Smooth muscle cell (in vitro differentiated cells): ENCODE results near the gene BSPRY. TPM values are rescaled to one million over a fixed set of nuclear protein-coding genes. Genes with fewer than 3 reads are reported as not detected.

Experiments used
- DNase-seq: peaks from one replicate; lab custom pipeline; 2025; ENCODE audit not compliant: unreplicated experiment; lab: John Stamatoyannopoulos, UW
- H2AFZ ChIP-seq: fragments of 200-600 bp; sonication (generic); 2 replicates; pipeline ENCODE4 v1.6.0; 2016; ENCODE audit warnings: antibody characterized with exemption, low read depth, mild to moderate bottlenecking
- H3F3A ChIP-seq: fragments of 200-600 bp; sonication (generic); 2 replicates; pipeline ENCODE4 v1.6.0; 2017; ENCODE audit warnings: antibody characterized with exemption, low read depth
- H3K27ac ChIP-seq: fragments of 200-600 bp; sonication (generic); 2 replicates; pipeline ENCODE4 v1.5.1; 2016; ENCODE audit warnings: low read depth, mild to moderate bottlenecking
- H3K27me3 ChIP-seq: fragments of 200-600 bp; sonication (generic); 2 replicates; pipeline ENCODE4 v1.6.1; 2016; ENCODE audit warnings: low read depth, mild to moderate bottlenecking
- H3K36me3 ChIP-seq: fragments of 200-600 bp; sonication (generic); 2 replicates; pipeline ENCODE4 v1.5.1; 2016; ENCODE audit warnings: low read depth
- H3K4me1 ChIP-seq: fragments of 200-600 bp; sonication (generic); 2 replicates; pipeline ENCODE4 v1.5.1; 2016; ENCODE audit warnings: low read depth
- H3K4me2 ChIP-seq: fragments of 200-600 bp; sonication (generic); 2 replicates; pipeline ENCODE4 v1.6.0; 2016; ENCODE audit warnings: mild to moderate bottlenecking
- H3K4me3 ChIP-seq: fragments of 200-600 bp; sonication (generic); 2 replicates; pipeline ENCODE4 v1.5.1; 2016; ENCODE audit warnings: mild to moderate bottlenecking
- H3K79me2 ChIP-seq: fragments of 200-600 bp; sonication (generic); 2 replicates; pipeline ENCODE4 v1.6.0; 2016; ENCODE audit warnings: low read depth, mild to moderate bottlenecking
- H3K9ac ChIP-seq: fragments of 200-600 bp; sonication (generic); 2 replicates; pipeline ENCODE4 v1.6.0; 2016; ENCODE audit warnings: low read depth
- H3K9me3 ChIP-seq: fragments of 200-600 bp; sonication (generic); replicated peaks from 2 replicates; pipeline ENCODE4 v1.5.1; 2016; ENCODE audit warnings: low read depth
- H4K20me1 ChIP-seq: fragments of 200-600 bp; sonication (generic); 2 replicates; pipeline ENCODE4 v1.6.0; 2016; ENCODE audit warnings: low read depth
- WGBS: methylation state at CpG from one replicate; pipeline ENCODE4 v1.1.7; 2016; ENCODE audit warnings: low lambda C conversion rate; 5-methylcytosine and 5-hydroxymethylcytosine counted together
- polyA plus RNA-seq: library from polyadenylated mRNA; unstranded; fragments of >200 nt; fragmentation: Nextera tagmentation; extraction: Ambion mirVana; gene quantifications from 2 replicates; pipeline ENCODE4 v1.2.1, GENCODE V29; 2016
- total RNA-seq: library from RNA; depleted of rRNA; stranded (reverse); fragments of >200 nt; gene quantifications from 2 replicates; pipeline ENCODE4 v1.2.3, GENCODE V29; 2014
- TF ChIP-seq, protein P1 (sequence below): fragments of 200-600 bp; sonication (generic); IDR thresholded peaks from 2 replicates; pipeline ENCODE4 v1.5.1; 2017; ENCODE audit warnings: borderline replicate concordance, mild to moderate bottlenecking, antibody characterized with exemption; ENCODE audit not compliant: insufficient read depth, poor library complexity, severe bottlenecking

The BSPRY gene
- total and polyA plus RNA-seq, 2 experiments from 2014 or later = 0.27 to 0.36 TPM

DNA sequence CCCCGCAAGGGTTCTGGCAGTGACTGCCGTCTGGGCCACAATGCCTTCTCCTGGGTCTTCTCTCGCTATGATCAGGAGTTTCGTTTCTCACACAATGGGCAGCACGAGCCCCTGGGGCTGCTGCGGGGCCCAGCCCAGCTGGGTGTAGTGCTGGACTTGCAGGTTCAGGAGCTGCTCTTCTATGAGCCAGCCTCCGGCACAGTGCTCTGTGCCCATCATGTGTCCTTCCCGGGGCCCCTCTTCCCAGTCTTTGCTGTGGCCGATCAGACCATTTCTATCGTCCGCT lies 20.5 kb downstream of the BSPRY start:
- no peak for DNase-seq
- H2AFZ ChIP-seq = no peak overlapping the region
- no peak overlapping the region for H3K4me2 ChIP-seq
- no peaks in the 10 kb centered on the region for H4K20me1 ChIP-seq
- no peaks in the 10 kb centered on the region for H3K36me3 ChIP-seq
- 89% methylated on average over 11 of the region's 11 CpGs for WGBS
- H3F3A ChIP-seq = no peaks in the 10 kb centered on the region
- no peaks in the 10 kb centered on the region for H3K79me2 ChIP-seq
- TF ChIP-seq, protein P1, sequence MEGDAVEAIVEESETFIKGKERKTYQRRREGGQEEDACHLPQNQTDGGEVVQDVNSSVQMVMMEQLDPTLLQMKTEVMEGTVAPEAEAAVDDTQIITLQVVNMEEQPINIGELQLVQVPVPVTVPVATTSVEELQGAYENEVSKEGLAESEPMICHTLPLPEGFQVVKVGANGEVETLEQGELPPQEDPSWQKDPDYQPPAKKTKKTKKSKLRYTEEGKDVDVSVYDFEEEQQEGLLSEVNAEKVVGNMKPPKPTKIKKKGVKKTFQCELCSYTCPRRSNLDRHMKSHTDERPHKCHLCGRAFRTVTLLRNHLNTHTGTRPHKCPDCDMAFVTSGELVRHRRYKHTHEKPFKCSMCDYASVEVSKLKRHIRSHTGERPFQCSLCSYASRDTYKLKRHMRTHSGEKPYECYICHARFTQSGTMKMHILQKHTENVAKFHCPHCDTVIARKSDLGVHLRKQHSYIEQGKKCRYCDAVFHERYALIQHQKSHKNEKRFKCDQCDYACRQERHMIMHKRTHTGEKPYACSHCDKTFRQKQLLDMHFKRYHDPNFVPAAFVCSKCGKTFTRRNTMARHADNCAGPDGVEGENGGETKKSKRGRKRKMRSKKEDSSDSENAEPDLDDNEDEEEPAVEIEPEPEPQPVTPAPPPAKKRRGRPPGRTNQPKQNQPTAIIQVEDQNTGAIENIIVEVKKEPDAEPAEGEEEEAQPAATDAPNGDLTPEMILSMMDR = no peak
- no peak overlapping the region for H3K4me3 ChIP-seq
- H3K9me3 ChIP-seq = no peaks in the 10 kb centered on the region
- H3K27ac ChIP-seq = no peak overlapping the region
- no peaks in the 10 kb centered on the region for H3K4me1 ChIP-seq
- H3K9ac ChIP-seq = no peak overlapping the region
- no peaks in the 10 kb centered on the region for H3K27me3 ChIP-seq

DNA sequence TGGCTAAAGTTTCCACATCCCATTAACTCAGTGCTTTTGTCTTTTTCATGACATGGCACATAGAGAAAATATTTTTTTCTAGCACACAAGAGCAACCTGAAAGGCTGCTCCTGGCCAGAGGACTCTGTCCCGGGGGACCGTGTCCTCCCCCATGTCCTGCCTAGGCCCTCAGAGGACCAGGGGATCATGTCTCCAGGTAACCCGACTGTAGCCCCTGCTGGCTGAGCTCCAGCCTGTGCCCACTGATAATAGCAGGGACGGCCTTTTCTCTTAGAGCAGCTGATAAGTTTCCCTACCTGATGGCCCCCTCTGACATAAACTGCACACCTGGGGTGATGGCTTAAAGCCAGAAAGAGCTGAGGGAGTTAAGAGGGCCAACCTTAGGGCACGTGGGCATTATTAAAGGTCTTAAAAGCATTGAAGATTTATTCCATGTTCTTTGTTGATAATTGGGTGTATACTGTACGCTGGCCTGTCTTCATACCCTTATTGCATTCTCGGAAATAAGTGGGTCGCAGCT lies 21.5 kb downstream of the BSPRY start:
- H3K36me3 ChIP-seq = no peaks in the 10 kb centered on the region
- no peak overlapping the region for H3K9ac ChIP-seq
- H2AFZ ChIP-seq = no peak overlapping the region
- H3F3A ChIP-seq = no peaks in the 10 kb centered on the region
- no peak overlapping the region for H3K4me2 ChIP-seq
- H4K20me1 ChIP-seq = no peaks in the 10 kb centered on the region
- no peaks in the 10 kb centered on the region for H3K9me3 ChIP-seq
- TF ChIP-seq, protein P1 = no peak
- no peak overlapping the region for H3K4me3 ChIP-seq
- no peaks in the 10 kb centered on the region for H3K27me3 ChIP-seq
- H3K79me2 ChIP-seq = no peaks in the 10 kb centered on the region
- H3K4me1 ChIP-seq = no peaks in the 10 kb centered on the region
- no peak for DNase-seq
- WGBS = 87% methylated on average over 8 of the region's 8 CpGs
- no peak overlapping the region for H3K27ac ChIP-seq

- H3F3A ChIP-seq = no peaks in the 10 kb centered on the region
- H3K27me3 ChIP-seq = no peaks in the 10 kb centered on the region
- WGBS = 93% methylated on average over 5 of the region's 5 CpGs
- no peaks in the 10 kb centered on the region for H3K79me2 ChIP-seq
- no peaks in the 10 kb centered on the region for H3K9me3 ChIP-seq
- no peak for DNase-seq
- H2AFZ ChIP-seq = no peak overlapping the region
- TF ChIP-seq, protein P1 = no peak
- H4K20me1 ChIP-seq = no peaks in the 10 kb centered on the region
- no peak overlapping the region for H3K4me2 ChIP-seq
- H3K27ac ChIP-seq = no peak overlapping the region
- H3K36me3 ChIP-seq = no peaks in the 10 kb centered on the region
- H3K9ac ChIP-seq = no peak overlapping the region
- H3K4me3 ChIP-seq = no peak overlapping the region
- no peaks in the 10 kb centered on the region for H3K4me1 ChIP-seq
Observed at GRCh38 chr9:113372059-113372458, 22.7 kb downstream of the BSPRY start.

DNA sequence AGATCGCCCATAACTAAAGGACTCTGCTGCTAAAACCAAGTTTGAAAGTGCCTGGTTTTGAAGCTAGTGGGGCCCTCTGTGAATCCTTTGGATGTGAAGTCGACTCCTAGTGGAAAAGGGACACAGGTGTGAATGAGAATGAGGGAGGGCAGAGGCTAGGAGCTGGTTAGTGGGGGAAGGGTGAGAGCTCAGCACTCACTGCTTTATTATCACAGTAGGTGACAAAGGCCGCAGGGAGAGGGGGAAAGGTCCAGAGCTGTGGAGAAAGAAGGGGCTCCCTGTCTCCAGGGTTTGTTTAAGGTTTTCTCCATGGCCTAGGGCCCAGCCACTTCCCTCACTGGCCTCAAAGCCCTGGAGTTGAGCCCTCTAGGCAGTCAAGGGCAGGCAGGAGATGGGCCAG lies 23.9 kb downstream of the BSPRY start:
- Histone ChIP-seq H3K27ac (no peak overlapping the region), H3K4me1 (no peaks in the 10 kb centered on the region), H3K27me3 (no peaks in the 10 kb centered on the region), H2AFZ (no peak overlapping the region), H4K20me1 (no peaks in the 10 kb centered on the region), H3F3A (no peaks in the 10 kb centered on the region), H3K4me3 (no peak overlapping the region), H3K9ac (no peak overlapping the region), H3K9me3 (no peaks in the 10 kb centered on the region), H3K36me3 (no peaks in the 10 kb centered on the region), H3K79me2 (no peaks in the 10 kb centered on the region), H3K4me2 (no peak overlapping the region)
- DNase-seq = no peak
- TF ChIP-seq, protein P1 = no peak
- 93% methylated on average over 3 of the region's 3 CpGs for WGBS
